Measurements from ENCODE around the gene CCDC60. TPM values are rescaled to one million over a fixed set of nuclear protein-coding genes. Genes with fewer than 3 reads are reported as not detected.

Gene CCDC60
- total RNA-seq, 2 donors from 2014 or later: not detected

DNA sequence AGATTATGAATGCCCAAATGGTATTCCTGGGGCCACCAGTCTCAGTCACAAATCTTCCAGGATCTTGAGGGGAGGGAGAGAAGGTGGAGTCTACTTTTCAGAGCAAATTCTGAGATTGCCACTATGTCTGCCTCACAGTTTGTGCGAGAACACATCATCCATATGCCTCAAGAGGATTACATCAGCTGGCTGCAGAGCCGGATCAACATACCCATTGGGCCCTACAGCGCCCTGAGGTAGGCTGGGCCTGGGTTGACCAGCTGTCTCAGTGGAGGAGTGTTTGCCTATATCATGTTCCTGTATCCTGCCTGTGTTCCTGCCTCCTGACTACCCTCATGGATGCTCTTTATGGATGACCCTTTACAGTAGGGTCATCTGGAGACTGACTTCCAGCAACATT lies 205.9 kb downstream of the CCDC60 start:
- H3K4me1 ChIP-seq: no peaks in the 10 kb centered on the region
- no peaks in the 10 kb centered on the region for H3K27me3 ChIP-seq
- TF ChIP-seq, protein P1, sequence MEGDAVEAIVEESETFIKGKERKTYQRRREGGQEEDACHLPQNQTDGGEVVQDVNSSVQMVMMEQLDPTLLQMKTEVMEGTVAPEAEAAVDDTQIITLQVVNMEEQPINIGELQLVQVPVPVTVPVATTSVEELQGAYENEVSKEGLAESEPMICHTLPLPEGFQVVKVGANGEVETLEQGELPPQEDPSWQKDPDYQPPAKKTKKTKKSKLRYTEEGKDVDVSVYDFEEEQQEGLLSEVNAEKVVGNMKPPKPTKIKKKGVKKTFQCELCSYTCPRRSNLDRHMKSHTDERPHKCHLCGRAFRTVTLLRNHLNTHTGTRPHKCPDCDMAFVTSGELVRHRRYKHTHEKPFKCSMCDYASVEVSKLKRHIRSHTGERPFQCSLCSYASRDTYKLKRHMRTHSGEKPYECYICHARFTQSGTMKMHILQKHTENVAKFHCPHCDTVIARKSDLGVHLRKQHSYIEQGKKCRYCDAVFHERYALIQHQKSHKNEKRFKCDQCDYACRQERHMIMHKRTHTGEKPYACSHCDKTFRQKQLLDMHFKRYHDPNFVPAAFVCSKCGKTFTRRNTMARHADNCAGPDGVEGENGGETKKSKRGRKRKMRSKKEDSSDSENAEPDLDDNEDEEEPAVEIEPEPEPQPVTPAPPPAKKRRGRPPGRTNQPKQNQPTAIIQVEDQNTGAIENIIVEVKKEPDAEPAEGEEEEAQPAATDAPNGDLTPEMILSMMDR (IDR thresholded peaks at IDR 0.05): no peak
- H3K36me3 ChIP-seq: no peaks in the 10 kb centered on the region
- no peaks in the 10 kb centered on the region for H3K9me3 ChIP-seq
- no peak overlapping the region for H3K4me3 ChIP-seq
- H3K27ac ChIP-seq: no peak overlapping the region
- no peak for DNase-seq (ENCODE audit: low spot score)

- no peak overlapping the region for H3K27ac ChIP-seq
- no peaks in the 10 kb centered on the region for H3K36me3 ChIP-seq
- H3K9me3 ChIP-seq: no peaks in the 10 kb centered on the region
- H3K4me3 ChIP-seq: no peak overlapping the region
- peak; percentile 69 for DNase-seq (ENCODE audit: low spot score)
- no peaks in the 10 kb centered on the region for H3K4me1 ChIP-seq
- no peaks in the 10 kb centered on the region for H3K27me3 ChIP-seq
- TF ChIP-seq, protein P1 (IDR thresholded peaks at IDR 0.05): peak; percentile 78 to 92
These were observed 210.5 kb downstream of the CCDC60 start for GRCh38 chr12:119544765-119545625.

GRCh38 chr12:119546340-119546739 lies 211.8 kb downstream of the CCDC60 start:
- Histone ChIP-seq H3K36me3 (no peaks in the 10 kb centered on the region), H3K27ac (no peak overlapping the region), H3K9me3 (no peaks in the 10 kb centered on the region), H3K4me3 (no peak overlapping the region), H3K4me1 (no peaks in the 10 kb centered on the region), H3K27me3 (no peaks in the 10 kb centered on the region)
- DNase-seq (ENCODE audit: low spot score): no peak
- TF ChIP-seq, protein P1 (IDR thresholded peaks at IDR 0.05): no peak

DNA sequence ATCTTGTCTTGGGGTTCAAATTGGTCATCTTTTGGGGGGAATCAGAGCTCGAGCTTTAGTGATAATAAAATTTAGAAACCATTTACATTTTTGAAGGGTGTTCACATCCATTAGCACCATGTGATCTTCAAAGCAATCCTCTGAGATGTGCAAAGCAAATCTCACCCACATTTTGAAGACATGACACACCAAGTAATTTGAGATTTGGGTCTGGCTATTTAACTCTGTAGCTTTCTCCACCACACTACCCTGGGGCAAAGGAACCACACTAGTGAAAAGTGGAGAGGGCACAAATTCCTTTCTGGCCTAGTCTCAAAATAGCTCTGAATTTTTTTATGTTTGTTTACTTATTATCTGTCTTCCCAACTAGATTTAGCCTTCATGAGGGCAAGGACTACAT lies 212.5 kb downstream of the CCDC60 start:
- Histone ChIP-seq H3K36me3 (no peaks in the 10 kb centered on the region), H3K4me3 (no peak overlapping the region), H3K9me3 (no peaks in the 10 kb centered on the region), H3K27me3 (no peaks in the 10 kb centered on the region), H3K4me1 (no peaks in the 10 kb centered on the region), H3K27ac (no peak overlapping the region)
- no peak for DNase-seq (ENCODE audit: low spot score)
- TF ChIP-seq, protein P1 (IDR thresholded peaks at IDR 0.05): no peak

DNA sequence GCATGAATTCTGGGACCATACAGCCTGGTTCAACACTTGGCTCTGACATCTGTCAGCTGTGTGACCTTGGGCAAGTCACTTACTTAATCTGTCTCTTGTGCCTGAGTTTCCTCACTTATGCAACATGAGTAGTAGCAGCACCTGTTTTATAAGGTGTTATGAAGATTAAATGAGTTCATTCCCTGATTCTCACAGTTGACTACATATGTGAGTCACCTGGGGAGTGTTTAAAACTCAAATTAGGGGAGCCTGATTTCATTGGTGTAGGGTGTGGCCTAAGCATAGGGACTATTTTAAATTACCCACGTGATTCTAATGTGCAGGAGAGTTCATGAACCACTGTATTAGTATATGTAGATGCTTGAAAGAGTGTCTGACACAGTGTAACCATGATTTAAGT lies 222.3 kb downstream of the CCDC60 start:
- TF ChIP-seq, protein P1 (IDR thresholded peaks at IDR 0.05): no peak
- Histone ChIP-seq H3K4me1 (no peaks in the 10 kb centered on the region), H3K4me3 (no peak overlapping the region), H3K36me3 (no peaks in the 10 kb centered on the region), H3K27ac (no peak overlapping the region), H3K9me3 (no peaks in the 10 kb centered on the region), H3K27me3 (no peaks in the 10 kb centered on the region)
- no peak for DNase-seq (ENCODE audit: low spot score)

Data from right atrium auricular region (tissue), 2 donors.